ENCODE data around the gene SENP1. TPM values are rescaled to one million over a fixed set of nuclear protein-coding genes. Genes with fewer than 3 reads are reported as not detected.

The SENP1 gene
- total and polyA plus RNA-seq, 12 donors: 3.0 to 21.6 (median 11.2) TPM

- Histone ChIP-seq H3K9me3 (replicated peaks in 1 of 3) (no peaks in the 10 kb centered on the region), H3K4me1 (replicated peaks in 1 of 2) (no peaks in the 10 kb centered on the region), H3K27me3 (peaks cover 17% of the 10 kb centered on the region), H3K36me3 (replicated peaks in 1 of 2) (no peaks in the 10 kb centered on the region), H3K4me3 (no peak overlapping the region), H3K27ac (no peak overlapping the region)
- WGBS, 4 donors: 59 to 79% (median 73%) methylated on average over 3 to 7 of the region's 7 CpGs
- DNase-seq: no peak
- TF ChIP-seq CTCF (IDR thresholded peaks at IDR 0.05): no peak
- no peak for TF ChIP-seq POLR2A (IDR thresholded peaks at IDR 0.05)
- intact Hi-C loops (cut with DNase I): no loop called here
These were observed 95.4 kb downstream of the SENP1 start for GRCh38 chr12:48010366-48010970.

GRCh38 chr12:48009471-48009870 is 96.4 kb downstream of the SENP1 start:
- no peaks in the 10 kb centered on the region for H3K9me3 ChIP-seq (replicated peaks in 1 of 3)
- intact Hi-C loops (cut with DNase I): no loop called here
- peaks cover 27% of the 10 kb centered on the region for H3K27me3 ChIP-seq
- TF ChIP-seq CTCF (IDR thresholded peaks at IDR 0.05) (no peak), POLR2A (IDR thresholded peaks at IDR 0.05) (no peak)
- DNase-seq: no peak
- H3K36me3 ChIP-seq (replicated peaks in 1 of 2): no peaks in the 10 kb centered on the region
- WGBS, 4 donors: 52 to 73% (median 58%) methylated on average over 1 of the region's 1 CpG
- no peak overlapping the region for H3K27ac ChIP-seq
- H3K4me3 ChIP-seq: no peak overlapping the region
- H3K4me1 ChIP-seq (replicated peaks in 1 of 2): peaks cover 3% of the 10 kb centered on the region in 2 donors

- Histone ChIP-seq H3K36me3 (replicated peaks in 1 of 2) (no peaks in the 10 kb centered on the region), H3K27me3 (peaks cover 32% of the 10 kb centered on the region), H3K27ac (no peak overlapping the region), H3K4me3 (no peak overlapping the region), H3K4me1 (replicated peaks in 1 of 2) (peaks cover 7 to 8% of the 10 kb centered on the region in 2 donors), H3K9me3 (replicated peaks in 1 of 3) (no peaks in the 10 kb centered on the region)
- no peak for TF ChIP-seq CTCF (IDR thresholded peaks at IDR 0.05)
- no peak for DNase-seq
- WGBS, 4 donors: 81 to 89% (median 85%) methylated on average over 4 of the region's 4 CpGs
- intact Hi-C loops (cut with DNase I): no loop called here
These were observed 96.9 kb downstream of the SENP1 start for GRCh38 chr12:48008950-48009349.

GRCh38 chr12:48008349-48008748 is 97.5 kb downstream of the SENP1 start:
- Histone ChIP-seq H3K36me3 (replicated peaks in 1 of 2) (no peaks in the 10 kb centered on the region), H3K27me3 (peaks cover 38% of the 10 kb centered on the region), H3K4me1 (replicated peaks in 1 of 2) (peaks cover 7 to 10% of the 10 kb centered on the region in 2 donors), H3K9me3 (replicated peaks in 1 of 3) (no peaks in the 10 kb centered on the region), H3K27ac (no peak overlapping the region), H3K4me3 (no peak overlapping the region)
- no peak for TF ChIP-seq CTCF (IDR thresholded peaks at IDR 0.05)
- no peak for TF ChIP-seq POLR2A (IDR thresholded peaks at IDR 0.05)
- DNase-seq: no peak
- intact Hi-C loops (cut with DNase I): no loop called here
- 52 to 70% (median 62%) methylated on average over 2 of the region's 2 CpGs for WGBS, 4 donors

Data from adrenal gland (tissue), 12 donors.